ENCODE data around the gene RCL1.
A peak's percentile ranks its signal among the peaks of the same experiment; 100 is the strongest.

RCL1 gene

DNA sequence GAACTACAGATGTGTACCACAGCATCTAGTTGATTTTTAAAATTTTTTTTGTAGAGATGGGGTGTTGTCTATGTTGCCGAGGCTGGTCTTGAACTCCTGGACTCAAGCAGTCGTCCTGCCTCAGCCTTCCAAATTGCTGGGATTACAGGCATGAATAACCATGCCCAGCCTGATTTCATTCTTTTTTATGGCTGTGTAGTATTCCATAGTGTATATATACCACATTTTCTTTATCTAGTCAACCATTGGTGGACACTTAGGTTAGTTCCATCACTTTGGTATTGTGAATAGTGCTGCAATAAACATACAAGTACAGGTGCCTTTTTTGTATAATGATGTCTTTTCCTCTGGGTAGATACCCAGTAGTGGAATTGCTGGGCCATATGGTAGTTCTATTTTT, 3.8 kb downstream of the RCL1 start:
- no peak overlapping the region for H3K27ac ChIP-seq (ENCODE audit: low read length)
- ATAC-seq (ENCODE audit: insufficient read depth, low read depth) (no peak), DNase-seq (no peak)
- no peaks in the 10 kb centered on the region for H3K27me3 ChIP-seq (ENCODE audit: insufficient read depth, low read length, poor library complexity)
- peaks cover 29% of the 10 kb centered on the region; the same call in 1 of the 2 replicates for H4K20me1 ChIP-seq (ENCODE audit: insufficient read depth, low read length)
- no peaks in the 10 kb centered on the region for H3K9me3 ChIP-seq (ENCODE audit: insufficient read depth, low read length, severe bottlenecking)
- no peak overlapping the region for H3K4me2 ChIP-seq (ENCODE audit: insufficient read depth, low read length)
- no peak overlapping the region for H3K4me3 ChIP-seq (ENCODE audit: low read depth in 1 of 2, low read length in 2 of 2)
- no peaks in the 10 kb centered on the region for H3K36me3 ChIP-seq (ENCODE audit: insufficient read depth, low read length)
- H2AFZ ChIP-seq (ENCODE audit: low read depth, low read length): no peak overlapping the region
- H3K79me2 ChIP-seq (ENCODE audit: insufficient read depth, low read length): peaks cover 83% of the 10 kb centered on the region
- TF ChIP-seq, protein P1, sequence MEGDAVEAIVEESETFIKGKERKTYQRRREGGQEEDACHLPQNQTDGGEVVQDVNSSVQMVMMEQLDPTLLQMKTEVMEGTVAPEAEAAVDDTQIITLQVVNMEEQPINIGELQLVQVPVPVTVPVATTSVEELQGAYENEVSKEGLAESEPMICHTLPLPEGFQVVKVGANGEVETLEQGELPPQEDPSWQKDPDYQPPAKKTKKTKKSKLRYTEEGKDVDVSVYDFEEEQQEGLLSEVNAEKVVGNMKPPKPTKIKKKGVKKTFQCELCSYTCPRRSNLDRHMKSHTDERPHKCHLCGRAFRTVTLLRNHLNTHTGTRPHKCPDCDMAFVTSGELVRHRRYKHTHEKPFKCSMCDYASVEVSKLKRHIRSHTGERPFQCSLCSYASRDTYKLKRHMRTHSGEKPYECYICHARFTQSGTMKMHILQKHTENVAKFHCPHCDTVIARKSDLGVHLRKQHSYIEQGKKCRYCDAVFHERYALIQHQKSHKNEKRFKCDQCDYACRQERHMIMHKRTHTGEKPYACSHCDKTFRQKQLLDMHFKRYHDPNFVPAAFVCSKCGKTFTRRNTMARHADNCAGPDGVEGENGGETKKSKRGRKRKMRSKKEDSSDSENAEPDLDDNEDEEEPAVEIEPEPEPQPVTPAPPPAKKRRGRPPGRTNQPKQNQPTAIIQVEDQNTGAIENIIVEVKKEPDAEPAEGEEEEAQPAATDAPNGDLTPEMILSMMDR (IDR thresholded peaks at IDR 0.05; ENCODE audit: borderline replicate concordance, extremely low read depth, low read length, poor library complexity, severe bottlenecking): no peak
- TF ChIP-seq EZH2 (IDR thresholded peaks at IDR 0.05; ENCODE audit: borderline replicate concordance, low read depth, low read length, severe bottlenecking): no peak
- peaks cover 23% of the 10 kb centered on the region for H3K4me1 ChIP-seq (ENCODE audit: insufficient read depth, low read length)
- H3K9ac ChIP-seq (ENCODE audit: low read depth, low read length): no peak overlapping the region

DNA sequence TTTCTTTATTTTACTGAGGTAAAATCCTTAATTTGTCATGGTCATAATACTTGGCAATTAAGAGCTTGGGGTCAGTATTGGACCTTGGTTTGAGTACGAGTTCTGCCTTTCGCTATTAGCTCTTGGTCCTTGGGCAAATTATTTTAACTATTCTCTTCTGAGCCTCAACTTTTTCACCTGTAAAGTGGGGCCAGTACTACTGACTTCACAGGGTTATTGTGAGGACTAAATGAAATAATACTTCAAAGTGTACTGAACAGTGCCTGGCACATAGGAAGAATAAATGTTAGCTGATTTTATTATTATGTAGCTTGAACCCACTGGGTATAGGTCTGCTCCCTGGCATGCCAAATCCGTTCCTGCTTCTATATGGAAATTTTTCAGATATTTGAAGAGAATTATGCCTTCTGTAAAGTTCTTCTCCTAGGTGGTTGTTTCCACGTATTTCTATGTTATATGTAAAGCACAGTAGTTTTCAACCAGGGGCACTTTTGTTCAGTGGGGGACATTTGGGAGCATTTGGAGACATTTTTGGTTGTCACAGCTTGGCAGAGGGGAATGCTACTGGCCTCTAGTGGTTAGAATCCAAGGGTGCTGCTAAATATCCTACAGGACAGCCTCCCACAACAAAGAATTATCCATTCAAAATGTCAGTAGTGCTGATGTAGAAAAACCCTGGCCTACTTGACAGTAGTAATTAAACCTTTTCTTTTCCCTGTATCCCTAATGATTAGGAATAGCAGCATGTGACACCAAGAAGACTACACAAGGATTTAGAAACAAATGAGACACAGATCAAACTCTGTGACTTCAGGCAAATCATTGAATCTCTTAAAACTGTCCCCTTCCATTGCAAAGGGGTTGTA, 4.5 kb downstream of the RCL1 start:
- TF ChIP-seq, protein P1 (IDR thresholded peaks at IDR 0.05; ENCODE audit: borderline replicate concordance, extremely low read depth, low read length, poor library complexity, severe bottlenecking): peak; percentile 56
- TF ChIP-seq EZH2 (IDR thresholded peaks at IDR 0.05; ENCODE audit: borderline replicate concordance, low read depth, low read length, severe bottlenecking): no peak
- no peak for ATAC-seq (ENCODE audit: insufficient read depth, low read depth)
- Histone ChIP-seq H3K4me3 (ENCODE audit: low read depth in 1 of 2, low read length in 2 of 2) (no peak overlapping the region), H4K20me1 (ENCODE audit: insufficient read depth, low read length) (peaks cover 29% of the 10 kb centered on the region; the same call in 1 of the 2 replicates), H3K9ac (ENCODE audit: low read depth, low read length) (no peak overlapping the region), H2AFZ (ENCODE audit: low read depth, low read length) (no peak overlapping the region), H3K9me3 (ENCODE audit: insufficient read depth, low read length, severe bottlenecking) (no peaks in the 10 kb centered on the region), H3K79me2 (ENCODE audit: insufficient read depth, low read length) (peaks cover 88% of the 10 kb centered on the region), H3K27me3 (ENCODE audit: insufficient read depth, low read length, poor library complexity) (no peaks in the 10 kb centered on the region), H3K4me2 (ENCODE audit: insufficient read depth, low read length) (no peak overlapping the region), H3K27ac (ENCODE audit: low read length) (no peak overlapping the region), H3K36me3 (ENCODE audit: insufficient read depth, low read length) (no peaks in the 10 kb centered on the region), H3K4me1 (ENCODE audit: insufficient read depth, low read length) (peaks cover 16% of the 10 kb centered on the region)
- DNase-seq: no peak

DNA sequence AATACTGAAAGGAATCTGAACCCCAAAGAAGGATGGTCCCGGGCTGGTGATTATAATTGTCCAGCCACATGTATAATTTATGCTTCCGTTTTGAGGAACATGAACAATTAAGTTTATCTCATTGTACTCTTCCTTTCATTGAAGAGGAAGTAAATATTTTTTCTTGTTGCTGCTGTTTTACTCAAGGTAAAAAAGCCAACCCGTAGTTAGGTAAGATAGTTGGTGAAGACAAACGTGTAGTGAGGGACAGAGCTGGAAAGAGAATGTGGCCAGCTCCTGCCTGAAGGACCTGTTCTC, 5.1 kb downstream of the RCL1 start:
- no peak overlapping the region for H3K9ac ChIP-seq (ENCODE audit: low read depth, low read length)
- no peaks in the 10 kb centered on the region for H3K36me3 ChIP-seq (ENCODE audit: insufficient read depth, low read length)
- no peak overlapping the region for H3K4me3 ChIP-seq (ENCODE audit: low read depth in 1 of 2, low read length in 2 of 2)
- H3K79me2 ChIP-seq (ENCODE audit: insufficient read depth, low read length): peaks cover 93% of the 10 kb centered on the region
- no peaks in the 10 kb centered on the region for H3K27me3 ChIP-seq (ENCODE audit: insufficient read depth, low read length, poor library complexity)
- H3K4me1 ChIP-seq (ENCODE audit: insufficient read depth, low read length): peaks cover 14% of the 10 kb centered on the region
- no peak for DNase-seq
- H3K9me3 ChIP-seq (ENCODE audit: insufficient read depth, low read length, severe bottlenecking): no peaks in the 10 kb centered on the region
- no peak overlapping the region for H2AFZ ChIP-seq (ENCODE audit: low read depth, low read length)
- H4K20me1 ChIP-seq (ENCODE audit: insufficient read depth, low read length): peaks cover 29% of the 10 kb centered on the region; the same call in 1 of the 2 replicates
- ATAC-seq (ENCODE audit: insufficient read depth, low read depth): no peak
- H3K4me2 ChIP-seq (ENCODE audit: insufficient read depth, low read length): no peak overlapping the region
- no peak for TF ChIP-seq EZH2 (IDR thresholded peaks at IDR 0.05; ENCODE audit: borderline replicate concordance, low read depth, low read length, severe bottlenecking)
- TF ChIP-seq, protein P1 (IDR thresholded peaks at IDR 0.05; ENCODE audit: borderline replicate concordance, extremely low read depth, low read length, poor library complexity, severe bottlenecking): no peak
- H3K27ac ChIP-seq (ENCODE audit: low read length): no peak overlapping the region

All from DND-41 (cell line).